CD4-positive, alpha-beta T cell (primary cell): Measurements from ENCODE around the gene EYA2. TPM values are rescaled to one million over a fixed set of nuclear protein-coding genes. Genes with fewer than 3 reads are reported as not detected.

ENCODE experiments used
- ATAC-seq: fragments of 200-7000 bp; cut with Tn5 transposase; one replicate; pipeline ENCODE4 v1.10.0; 2022; ENCODE audit warnings: mild to moderate bottlenecking; ENCODE audit not compliant: poor library complexity
- CTCF ChIA-PET: fragments of 350-600 bp; sonication (Branson Sonifier 250); formaldehyde crosslinking; loops from one replicate; lab custom pipeline; 2021; ENCODE audit warnings: antibody characterized with exemption, inconsistent platforms; lab: Charles Lee
- POLR2A ChIA-PET: fragments of 350-600 bp; sonication (Branson Sonifier 250); formaldehyde crosslinking; loops from one replicate; lab custom pipeline; 2021; ENCODE audit warnings: antibody characterized with exemption, inconsistent platforms; lab: Charles Lee
- DNase-seq, 14 experiments: peaks; one replicate each; pipeline ENCODE4 v3.0.0-alpha.2; 2013 to 2020; ENCODE audit warnings: mixed read lengths in 2 of 14
- H3K27ac ChIP-seq, 2 donors: one replicate each; pipeline versions ENCODE4 v1.5.1 to v1.7.0; 2013; ENCODE audit warnings: low read length in 2 of 2, low read depth in 1 of 2, mild to moderate bottlenecking in 1 of 2
- H3K27me3 ChIP-seq, 2 experiments: 1 replicate in 1 of 2; 2 replicates in 1 of 2; pipeline versions ENCODE4 v1.6.1 to v1.7.0; 2013; ENCODE audit warnings: low read length in 2 of 2, control low read depth in 1 of 2, mild to moderate bottlenecking in 1 of 2, moderate library complexity in 1 of 2; ENCODE audit not compliant: insufficient read depth in 2 of 2, control insufficient read depth in 1 of 2
- H3K36me3 ChIP-seq: one replicate; pipeline ENCODE4 v1.6.1; 2013; ENCODE audit warnings: low read length, control low read depth; ENCODE audit not compliant: insufficient read depth
- H3K4me1 ChIP-seq: one replicate; pipeline ENCODE4 v1.6.1; 2013; ENCODE audit warnings: low read length, control low read depth; ENCODE audit not compliant: insufficient read depth
- H3K4me3 ChIP-seq: one replicate; pipeline ENCODE4 v1.5.1; 2013; ENCODE audit warnings: mild to moderate bottlenecking, low read length, moderate library complexity
- H3K9me3 ChIP-seq, 2 experiments: 1 replicate in 1 of 2; 2 replicates in 1 of 2; pipeline versions ENCODE4 v1.6.1 to v1.7.0; 2013; ENCODE audit warnings: low read length in 2 of 2, mild to moderate bottlenecking in 2 of 2, control low read depth in 1 of 2, moderate library complexity in 1 of 2; ENCODE audit not compliant: control insufficient read depth in 1 of 2, insufficient read depth in 1 of 2
- H3K27ac Mint-ChIP-seq: one replicate; pipeline ENCODE4 v1.8.0; 2020; ENCODE audit warnings: mixed read lengths
- H3K27me3 Mint-ChIP-seq: one replicate; pipeline ENCODE4 v1.8.0; 2021; ENCODE audit warnings: mixed read lengths
- H3K36me3 Mint-ChIP-seq: one replicate; pipeline ENCODE4 v1.8.0; 2021; ENCODE audit warnings: low read depth, mixed read lengths
- H3K4me1 Mint-ChIP-seq: one replicate; pipeline ENCODE4 v1.8.0; 2021; ENCODE audit warnings: low read depth, mixed read lengths
- H3K4me3 Mint-ChIP-seq: one replicate; pipeline ENCODE4 v1.8.0; 2020; ENCODE audit warnings: mild to moderate bottlenecking, mixed read lengths
- H3K9me3 Mint-ChIP-seq: one replicate; pipeline ENCODE4 v1.8.0; 2020; ENCODE audit warnings: mixed read lengths
- CTCF ChIP-seq: fragments of 200-600 bp; IDR thresholded peaks from one replicate; pipeline ENCODE4 v1.8.0; 2022; ENCODE audit warnings: antibody characterized with exemption, mild to moderate bottlenecking
- intact Hi-C, 2 experiments: fragments of 100-400 bp; cut with DNase I in 1 of 2; cut with micrococcal nuclease in 1 of 2; formaldehyde crosslinking; loops; one replicate each; pipeline versions ENCODE4 v1.15.1 to v1.9.0; 2023 to 2025; cut with DNase I, micrococcal nuclease
- total RNA-seq, 174 experiments: library from RNA in 2 of 174; stranded (reverse) in 2 of 174; gene quantifications; one replicate each; pipeline ENCODE4 v1.2.3 and lab custom pipeline; 2021 to 2026

Gene EYA2
- total RNA-seq, 2 experiments from 2014 or later, result not detected

GRCh38 chr20:46991880-46992639 lies 97.4 kb downstream of the EYA2 start:
- Mint-ChIP-seq H3K36me3 (no peaks in the 10 kb centered on the region), H3K27me3 (peaks cover 32% of the 10 kb centered on the region), H3K4me3 (no peak overlapping the region), H3K27ac (no peak overlapping the region), H3K9me3 (no peaks in the 10 kb centered on the region), H3K4me1 (peaks cover 13% of the 10 kb centered on the region)
- DNase-seq (no peak), ATAC-seq (no peak)
- ChIA-PET CTCF (no interaction called here), POLR2A (no interaction called here)
- no peak for TF ChIP-seq CTCF
- Histone ChIP-seq H3K4me1 (peaks cover 5% of the 10 kb centered on the region), H3K9me3 (no peaks in the 10 kb centered on the region), H3K36me3 (no peaks in the 10 kb centered on the region), H3K27ac (no peak overlapping the region), H3K27me3 (peaks cover 0 to 2% of the 10 kb centered on the region in 2 experiments), H3K4me3 (no peak overlapping the region)
- intact Hi-C loops, result no loop called here

- ChIA-PET CTCF (no interaction called here), POLR2A (no interaction called here)
- Mint-ChIP-seq H3K36me3 (no peaks in the 10 kb centered on the region), H3K9me3 (no peaks in the 10 kb centered on the region), H3K4me3 (no peak overlapping the region), H3K4me1 (peaks cover 13% of the 10 kb centered on the region), H3K27me3 (peaks cover 32% of the 10 kb centered on the region), H3K27ac (no peak overlapping the region)
- Histone ChIP-seq H3K9me3 (no peaks in the 10 kb centered on the region), H3K27me3 (peaks cover 0 to 2% of the 10 kb centered on the region in 2 experiments), H3K27ac (no peak overlapping the region), H3K4me3 (no peak overlapping the region), H3K4me1 (peaks cover 5% of the 10 kb centered on the region), H3K36me3 (no peaks in the 10 kb centered on the region)
- ATAC-seq (no peak), DNase-seq (no peak)
- intact Hi-C loops, result no loop called here
- no peak for TF ChIP-seq CTCF
Measured at GRCh38 chr20:46992640-46993035, 98.0 kb downstream of the EYA2 start.

GRCh38 chr20:46993465-46994095 lies 98.9 kb downstream of the EYA2 start:
- Histone ChIP-seq H3K4me3 (no peak overlapping the region), H3K4me1 (peaks cover 5% of the 10 kb centered on the region), H3K36me3 (no peaks in the 10 kb centered on the region), H3K27me3 (peaks cover 0 to 2% of the 10 kb centered on the region in 2 experiments), H3K9me3 (no peaks in the 10 kb centered on the region), H3K27ac (no peak overlapping the region)
- DNase-seq (no peak), ATAC-seq (no peak)
- Mint-ChIP-seq H3K36me3 (no peaks in the 10 kb centered on the region), H3K27me3 (peaks cover 38% of the 10 kb centered on the region), H3K27ac (no peak overlapping the region), H3K9me3 (no peaks in the 10 kb centered on the region), H3K4me3 (no peak overlapping the region), H3K4me1 (peaks cover 13% of the 10 kb centered on the region)
- intact Hi-C loops, result no loop called here
- POLR2A ChIA-PET, result no interaction called here
- TF ChIP-seq CTCF, result no peak
- CTCF ChIA-PET, result no interaction called here
